ENCODE data around the gene CFAP300. TPM values are rescaled to one million over a fixed set of nuclear protein-coding genes. Genes with fewer than 3 reads are reported as not detected.

Gene CFAP300
- polyA plus RNA-seq (ENCODE audit: insufficient read length in 4 of 4) = 1 to 10 TPM; 4.9 to 7.3 (median 5.6) TPM

- peak; percentile 41 to 62 (median 54) for DNase-seq (ENCODE audit: low read depth in 4 of 4, low spot score in 2 of 4)
Observed at GRCh38 chr11:102047305-102047924, at the start of gene CFAP300. CFAP300 (plus strand) TSS chr11:102047437; CDS start chr11:102047471, 34 bp downstream.

- DNase-seq (ENCODE audit: low read depth in 4 of 4, low spot score in 2 of 4) = no peak
Observed at GRCh38 chr11:102001657-102002338, 45.4 kb upstream of the CFAP300 start.

GRCh38 chr11:102004220-102004619 lies 43.0 kb upstream of the CFAP300 start:
- DNase-seq (ENCODE audit: low read depth in 4 of 4, low spot score in 2 of 4) = no peak

GRCh38 chr11:102005306-102005705 lies 41.9 kb upstream of the CFAP300 start:
- DNase-seq (ENCODE audit: low read depth in 4 of 4, low spot score in 2 of 4) = no peak

GRCh38 chr11:102006835-102007566 lies 40.2 kb upstream of the CFAP300 start:
- DNase-seq (ENCODE audit: low read depth in 4 of 4, low spot score in 2 of 4) = no peak

GRCh38 chr11:102007567-102008437 lies 39.4 kb upstream of the CFAP300 start:
- DNase-seq (ENCODE audit: low read depth in 4 of 4, low spot score in 2 of 4) = peak; percentile 30 to 41 (median 36)

- DNase-seq (ENCODE audit: low read depth in 4 of 4, low spot score in 2 of 4) = no peak
Observed at GRCh38 chr11:102010776-102011494, 36.3 kb upstream of the CFAP300 start.

GRCh38 chr11:102012946-102013345 lies 34.3 kb upstream of the CFAP300 start:
- no peak for DNase-seq (ENCODE audit: low read depth in 4 of 4, low spot score in 2 of 4)

- no peak for DNase-seq (ENCODE audit: low read depth in 4 of 4, low spot score in 2 of 4)
Observed at GRCh38 chr11:102014756-102015155, 32.5 kb upstream of the CFAP300 start.

GRCh38 chr11:102017026-102017425 lies 30.2 kb upstream of the CFAP300 start:
- no peak for DNase-seq (ENCODE audit: low read depth in 4 of 4, low spot score in 2 of 4)

GRCh38 chr11:102026217-102026616 lies 21.0 kb upstream of the CFAP300 start:
- DNase-seq (ENCODE audit: low read depth in 4 of 4, low spot score in 2 of 4) = no peak

- DNase-seq (ENCODE audit: low read depth in 4 of 4, low spot score in 2 of 4) = no peak
Observed at GRCh38 chr11:102026959-102027358, 20.3 kb upstream of the CFAP300 start.

- DNase-seq (ENCODE audit: low read depth in 4 of 4, low spot score in 2 of 4) = no peak
Observed at GRCh38 chr11:102036757-102037156, 10.5 kb upstream of the CFAP300 start.

- DNase-seq (ENCODE audit: low read depth in 4 of 4, low spot score in 2 of 4) = peak in 1 of 4 donors; percentile 9
Observed at GRCh38 chr11:102046841-102047240, 396 bp upstream of the CFAP300 start.

GRCh38 chr11:102050927-102051575 lies 3.8 kb downstream of the CFAP300 start:
- no peak for DNase-seq (ENCODE audit: low read depth in 4 of 4, low spot score in 2 of 4)

GRCh38 chr11:102061276-102061675 lies 14.0 kb downstream of the CFAP300 start:
- no peak for DNase-seq (ENCODE audit: low read depth in 4 of 4, low spot score in 2 of 4)

- no peak for DNase-seq (ENCODE audit: low read depth in 4 of 4, low spot score in 2 of 4)
Observed at GRCh38 chr11:102062106-102062505, 14.9 kb downstream of the CFAP300 start.

- no peak for DNase-seq (ENCODE audit: low read depth in 4 of 4, low spot score in 2 of 4)
Observed at GRCh38 chr11:102064316-102064715, 17.1 kb downstream of the CFAP300 start.

- DNase-seq (ENCODE audit: low read depth in 4 of 4, low spot score in 2 of 4) = no peak
Observed at GRCh38 chr11:102070766-102071165, 23.5 kb downstream of the CFAP300 start.

Data from left renal cortex interstitium (tissue), 4 donors.